Activated naive CD4-positive, alpha-beta T cell treated with Interleukin-2 at 50 U/mL for 16 hours (primary cell): Measurements from ENCODE around the gene C20orf96.
"Not testable (repeated sequence)": the region's sequence is repeated elsewhere in the genome, so short reads cannot be mapped to it uniquely, and the experiment has no call there.

ENCODE experiments used
- DNase-seq: peaks from one replicate; pipeline ENCODE4 v3.0.0-alpha.2; 2020

Gene C20orf96

GRCh38 chr20:235891-236290, 54.7 kb downstream of the C20orf96 start:
- DNase-seq, result no peak

GRCh38 chr20:227439-228105, 63.0 kb downstream of the C20orf96 start:
- DNase-seq, result no peak

- no peak for DNase-seq
Measured at GRCh38 chr20:226958-227357, 63.6 kb downstream of the C20orf96 start, which contains the start of gene DEFB129. Gene DEFB129 (plus strand): TSS chr20:227258. CDS start chr20:227289, 31 bp downstream.

- not testable (repeated sequence) for DNase-seq
Measured at GRCh38 chr20:225879-226278, 64.7 kb downstream of the C20orf96 start.

GRCh38 chr20:221258-221830, 69.2 kb downstream of the C20orf96 start:
- no peak for DNase-seq
